Skin epidermis (tissue), 12 donors: ENCODE measurements around the gene AGPAT3.

Source experiments
- H3K27ac ChIP-seq, 21 experiments: fragments of 200-600 bp; sonication (generic) in 11 of 21; one replicate each; pipeline ENCODE4 v1.5.0; 2020; ENCODE audit warnings: mild to moderate bottlenecking in 3 of 21, inconsistent platforms in 2 of 21, moderate library complexity in 2 of 21
- H3K4me3 ChIP-seq, 7 experiments: fragments of 200-600 bp; sonication (generic) in 2 of 7; one replicate each; pipeline ENCODE4 v1.5.0; 2020; ENCODE audit warnings: inconsistent platforms in 2 of 7, mild to moderate bottlenecking in 2 of 7, moderate library complexity in 1 of 7

The AGPAT3 gene

DNA sequence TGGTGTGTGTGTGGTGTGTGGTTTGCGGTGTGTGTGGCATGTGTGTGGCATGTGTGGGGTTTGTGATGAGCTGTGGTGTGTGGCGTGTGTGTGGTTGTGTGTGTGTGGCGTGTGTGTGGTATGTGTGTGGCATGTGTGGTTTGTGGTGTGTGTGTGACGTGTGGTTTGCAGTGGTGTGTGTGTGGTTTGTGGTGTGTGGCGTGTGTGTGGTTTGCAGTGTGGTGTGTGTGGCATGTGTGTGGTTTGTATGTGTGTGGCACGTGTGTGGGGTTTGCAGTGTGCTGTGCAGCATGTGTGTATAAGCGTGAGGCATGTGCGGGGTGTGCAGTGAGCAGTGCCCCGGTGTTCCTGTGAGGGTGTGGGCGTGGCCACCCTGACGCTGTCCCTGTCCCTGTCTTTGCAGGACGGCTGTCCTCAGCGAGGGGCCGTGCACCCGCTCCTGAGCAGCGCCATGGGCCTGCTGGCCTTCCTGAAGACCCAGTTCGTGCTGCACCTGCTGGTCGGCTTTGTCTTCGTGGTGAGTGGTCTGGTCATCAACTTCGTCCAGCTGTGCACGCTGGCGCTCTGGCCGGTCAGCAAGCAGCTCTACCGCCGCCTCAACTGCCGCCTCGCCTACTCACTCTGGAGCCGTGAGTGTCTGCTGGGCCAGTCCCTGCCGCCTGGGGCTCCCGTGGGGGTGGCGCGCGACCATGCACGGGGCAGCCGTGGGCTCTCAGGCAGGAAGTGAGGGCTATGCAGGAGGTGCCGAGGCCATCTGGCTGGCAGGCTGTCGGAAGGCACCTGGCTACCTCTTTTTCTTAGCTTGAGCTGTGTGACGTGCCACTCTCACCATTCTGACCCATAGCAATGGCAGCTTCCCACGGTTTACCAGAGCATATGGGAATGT, 94.5 kb downstream of the AGPAT3 start:
- H3K4me3 ChIP-seq = no peak overlapping the region
- no peak overlapping the region for H3K27ac ChIP-seq

- no peak overlapping the region for H3K27ac ChIP-seq
- H3K4me3 ChIP-seq = no peak overlapping the region
Observed at GRCh38 chr21:43961382-43961909, 96.4 kb downstream of the AGPAT3 start.

DNA sequence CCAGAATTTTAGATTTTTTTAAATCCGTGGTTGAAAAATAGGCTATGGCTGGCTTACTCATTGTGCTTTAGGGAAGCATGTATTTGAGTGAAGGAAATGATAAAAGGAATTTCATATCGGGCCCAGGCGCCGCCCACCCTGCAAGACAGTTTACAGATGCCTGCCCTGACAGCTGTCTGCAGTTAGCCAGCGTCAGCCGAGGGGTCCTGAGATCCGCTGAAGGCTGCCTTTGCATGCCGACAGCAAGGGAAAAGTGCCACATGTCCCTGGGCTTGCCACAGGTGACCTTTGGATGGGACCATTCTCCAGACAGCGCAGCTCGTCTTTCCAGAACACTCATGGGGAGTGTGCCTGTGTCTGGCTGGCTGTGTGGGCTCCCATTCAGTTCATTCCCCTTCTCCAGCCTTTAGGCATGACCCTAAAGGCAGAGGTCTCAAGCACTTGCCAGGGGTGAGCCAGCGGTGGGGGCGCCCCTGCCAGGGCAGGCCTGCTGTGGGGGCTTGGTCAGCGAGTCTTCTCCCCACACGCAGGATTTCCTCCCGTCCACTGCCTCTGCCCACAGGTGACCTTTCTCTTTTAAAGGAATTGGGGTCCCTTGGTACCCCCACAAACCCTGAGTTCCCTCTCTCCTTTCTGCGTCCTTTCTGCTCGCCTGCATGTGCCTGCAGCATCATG, 101.0 kb downstream of the AGPAT3 start:
- H3K4me3 ChIP-seq = no peak overlapping the region
- no peak overlapping the region for H3K27ac ChIP-seq

DNA sequence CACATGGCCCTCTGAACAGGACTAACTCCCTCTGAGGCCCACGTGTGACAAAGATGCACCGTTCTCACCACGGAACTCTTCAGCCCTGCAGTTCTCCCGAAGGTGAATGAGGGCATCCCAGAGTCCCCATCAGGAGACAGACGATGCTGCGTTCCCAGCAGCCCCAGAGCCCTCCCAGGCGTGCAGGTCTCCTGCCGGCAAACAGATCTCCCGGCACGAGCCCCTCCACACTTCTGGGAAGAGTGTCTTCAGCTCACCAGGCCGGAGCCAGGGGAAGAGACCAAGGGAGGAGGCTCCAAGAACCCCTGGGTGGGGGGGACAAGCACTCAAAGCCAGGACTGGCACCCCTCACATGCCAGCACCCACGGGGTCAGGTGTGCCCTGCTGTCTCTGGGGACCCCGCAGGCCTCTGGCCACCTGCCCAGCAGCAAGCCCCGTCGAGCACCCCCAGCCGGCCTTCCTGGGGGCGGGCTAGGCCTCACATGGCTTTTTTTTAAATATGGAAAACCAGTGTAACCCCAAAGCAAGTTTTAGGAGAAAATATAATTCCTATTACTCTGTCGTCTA, 102.0 kb downstream of the AGPAT3 start:
- no peak overlapping the region for H3K27ac ChIP-seq

GRCh38 chr21:43967981-43968380, 103.0 kb downstream of the AGPAT3 start:
- Histone ChIP-seq H3K4me3 (no peak overlapping the region), H3K27ac (no peak overlapping the region)

More for the DNA sequence above, 102.0 kb downstream of the AGPAT3 start:
- no peak overlapping the region for H3K4me3 ChIP-seq

DNA sequence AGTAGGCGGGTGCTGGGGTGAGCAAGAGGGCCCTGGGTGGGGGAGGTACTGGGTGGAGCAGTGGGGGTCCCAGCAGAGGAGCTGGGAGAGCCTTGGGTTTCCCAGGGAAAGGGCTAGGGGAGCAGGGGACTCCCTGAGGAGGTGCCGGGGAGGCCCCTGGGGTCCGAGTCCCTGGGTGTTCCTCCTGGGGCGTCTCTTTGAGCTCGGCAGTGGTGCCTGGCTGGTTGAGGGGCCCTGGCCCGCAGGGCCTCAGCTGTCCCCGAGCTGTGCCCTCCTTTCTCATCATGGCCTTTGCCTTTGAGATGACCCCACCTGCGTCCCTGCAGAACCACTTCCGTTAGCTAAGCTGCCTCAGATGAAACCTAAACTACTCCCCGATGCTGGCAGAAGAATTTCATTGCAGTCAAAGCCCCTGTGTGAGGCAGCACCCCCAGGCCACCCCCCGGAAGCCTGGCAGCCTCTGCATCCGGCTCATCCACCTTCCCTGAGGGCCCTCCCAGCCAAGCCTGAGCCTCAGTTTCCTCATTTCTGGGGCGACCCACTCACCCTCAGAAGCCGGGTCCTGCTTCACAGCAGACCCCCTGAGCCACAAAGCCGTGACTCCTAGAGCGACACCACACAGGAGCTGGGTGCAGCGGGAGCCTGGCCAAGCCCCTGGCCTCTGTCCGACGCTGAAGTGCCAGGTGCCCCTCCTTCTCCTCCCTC, 103.5 kb downstream of the AGPAT3 start:
- H3K27ac ChIP-seq = no peak overlapping the region

GRCh38 chr21:43969115-43969444, 104.1 kb downstream of the AGPAT3 start:
- Histone ChIP-seq H3K27ac (no peak overlapping the region), H3K4me3 (no peak overlapping the region)

More for the DNA sequence above, 103.5 kb downstream of the AGPAT3 start:
- H3K4me3 ChIP-seq = no peak overlapping the region

DNA sequence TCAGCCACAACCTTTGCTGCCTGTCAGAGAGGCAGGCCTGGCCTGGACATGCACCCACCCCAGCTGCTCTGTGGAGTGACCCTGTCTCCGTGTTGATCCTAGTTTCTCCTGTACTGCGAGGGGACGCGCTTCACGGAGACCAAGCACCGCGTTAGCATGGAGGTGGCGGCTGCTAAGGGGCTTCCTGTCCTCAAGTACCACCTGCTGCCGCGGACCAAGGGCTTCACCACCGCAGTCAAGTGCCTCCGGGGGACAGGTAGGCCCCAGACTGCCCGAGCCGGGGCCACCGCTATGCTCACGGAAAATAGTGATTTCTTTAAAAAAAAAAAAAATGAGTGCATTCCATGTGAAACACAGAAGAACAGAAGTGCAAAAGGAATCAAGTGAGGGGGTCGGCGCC, 105.5 kb downstream of the AGPAT3 start:
- no peak overlapping the region for H3K4me3 ChIP-seq
- no peak overlapping the region for H3K27ac ChIP-seq

DNA sequence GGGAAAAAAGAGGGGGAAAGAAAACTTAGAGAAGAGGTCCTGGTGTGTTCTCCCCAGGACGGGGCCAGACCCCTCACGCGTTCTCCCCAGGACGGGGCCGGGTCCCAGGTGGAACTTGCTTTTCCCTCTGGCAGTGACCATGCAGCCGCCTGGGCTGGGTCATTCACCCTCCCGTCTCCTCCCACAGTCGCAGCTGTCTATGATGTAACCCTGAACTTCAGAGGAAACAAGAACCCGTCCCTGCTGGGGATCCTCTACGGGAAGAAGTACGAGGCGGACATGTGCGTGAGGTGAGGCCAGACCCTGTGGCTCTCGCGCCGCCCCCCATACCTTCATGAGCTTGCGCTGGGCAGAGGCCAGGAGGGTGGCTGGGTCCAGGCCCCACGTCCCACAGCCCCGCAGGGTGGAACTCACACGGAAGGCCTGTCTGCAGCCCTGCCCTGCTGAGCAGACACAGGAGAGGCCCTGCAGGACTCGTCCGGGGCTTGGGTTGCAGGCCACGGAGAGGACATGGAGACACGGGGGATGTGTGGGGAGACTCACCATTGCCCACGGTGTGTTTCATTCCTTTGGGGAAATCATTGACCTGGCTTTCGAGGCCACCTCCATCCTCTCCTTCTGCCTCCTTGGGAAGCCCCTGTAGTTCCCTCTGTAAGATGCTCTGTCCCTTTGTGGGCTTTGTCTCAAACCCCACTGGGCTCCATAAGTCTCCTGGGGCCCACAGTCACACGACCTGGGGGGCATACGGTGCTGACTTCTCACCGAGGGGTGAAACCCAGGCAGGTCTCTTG, 106.4 kb downstream of the AGPAT3 start:
- no peak overlapping the region for H3K27ac ChIP-seq
- no peak overlapping the region for H3K4me3 ChIP-seq

- Histone ChIP-seq H3K4me3 (no peak overlapping the region), H3K27ac (no peak overlapping the region)
Observed at GRCh38 chr21:43971992-43972255, 106.9 kb downstream of the AGPAT3 start.

- Histone ChIP-seq H3K4me3 (no peak overlapping the region), H3K27ac (peak overlapping the region in 1 of 21 experiments; percentile 11)
Observed at GRCh38 chr21:43972850-43973633, 108.0 kb downstream of the AGPAT3 start.

DNA sequence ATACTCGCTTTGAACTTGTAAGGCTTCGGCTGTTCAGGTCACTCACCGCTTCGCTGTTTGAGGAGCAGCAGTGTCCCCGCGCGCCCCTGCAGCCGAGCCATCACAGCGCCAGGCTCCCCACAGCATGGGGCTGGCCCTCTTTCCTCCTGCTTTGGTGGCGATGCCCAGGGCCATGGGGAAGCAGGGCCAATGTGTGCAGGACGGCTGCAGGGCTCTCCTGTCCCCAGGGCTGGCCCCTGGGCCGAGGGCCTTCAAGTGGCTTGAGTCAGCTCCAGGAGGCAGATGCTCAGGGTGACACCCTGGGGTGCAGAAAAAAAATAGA, 108.6 kb downstream of the AGPAT3 start:
- Histone ChIP-seq H3K4me3 (no peak overlapping the region), H3K27ac (peak overlapping the region in 1 of 21 experiments; percentile 11)

GRCh38 chr21:43974791-43975468, 109.9 kb downstream of the AGPAT3 start:
- H3K27ac ChIP-seq = no peak overlapping the region
- H3K4me3 ChIP-seq = no peak overlapping the region

- H3K27ac ChIP-seq = no peak overlapping the region
- no peak overlapping the region for H3K4me3 ChIP-seq
Observed at GRCh38 chr21:43975469-43976098, 110.6 kb downstream of the AGPAT3 start.

GRCh38 chr21:43976661-43977060, 111.6 kb downstream of the AGPAT3 start:
- Histone ChIP-seq H3K27ac (peak overlapping the region in 1 of 21 experiments; percentile 39), H3K4me3 (no peak overlapping the region)

DNA sequence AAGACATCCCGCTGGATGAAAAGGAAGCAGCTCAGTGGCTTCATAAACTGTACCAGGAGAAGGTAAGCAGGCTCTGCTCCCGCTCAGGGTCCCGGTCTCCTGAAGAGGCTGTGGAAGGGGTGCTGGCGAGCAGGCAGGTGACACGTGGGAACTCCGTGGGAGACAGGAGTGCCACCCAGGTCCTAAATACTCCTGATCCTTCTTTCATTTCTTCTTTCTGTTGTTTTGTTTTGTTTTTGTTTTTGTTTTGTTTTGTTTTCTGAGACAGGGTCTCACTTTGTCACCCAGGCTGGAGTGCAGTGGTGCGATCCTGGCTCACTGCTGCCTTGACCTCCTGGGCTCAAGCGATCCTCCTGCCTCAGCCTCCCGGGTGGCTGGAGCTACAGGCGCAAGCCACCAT, 113.0 kb downstream of the AGPAT3 start:
- H3K4me3 ChIP-seq = no peak overlapping the region
- peak overlapping the region in 1 of 21 experiments; percentile 42 for H3K27ac ChIP-seq

- H3K4me3 ChIP-seq = no peak overlapping the region
- no peak overlapping the region for H3K27ac ChIP-seq
Observed at GRCh38 chr21:43979654-43980053, 114.6 kb downstream of the AGPAT3 start.
